Activated CD8-positive, alpha-beta T cell treated with anti-CD3 and anti-CD28 coated beads for 36 hours (primary cell): ENCODE measurements around the gene TOM1L2. TPM values are rescaled to one million over a fixed set of nuclear protein-coding genes. Genes with fewer than 3 reads are reported as not detected.
A peak's percentile ranks its signal among the peaks of the same experiment; 100 is the strongest.

Experiments used
- ATAC-seq: fragments of 200-7000 bp; cut with Tn5 transposase; one replicate; pipeline ENCODE4 v1.10.0; 2021; ENCODE audit warnings: mild to moderate bottlenecking, moderate library complexity
- CTCF ChIA-PET: fragments of 350-600 bp; sonication (Branson Sonifier 250); formaldehyde crosslinking; loops from one replicate; lab custom pipeline; 2021; ENCODE audit warnings: antibody characterized with exemption; lab: Charles Lee
- POLR2A ChIA-PET: fragments of 350-600 bp; sonication (Branson Sonifier 250); formaldehyde crosslinking; loops from one replicate; lab custom pipeline; 2021; ENCODE audit warnings: antibody characterized with exemption; lab: Charles Lee
- DNase-seq: peaks from one replicate; pipeline ENCODE4 v3.0.0-alpha.2; 2020
- H3K27ac Mint-ChIP-seq: one replicate; pipeline ENCODE4 v1.8.0; 2021; ENCODE audit warnings: mild to moderate bottlenecking, mixed read lengths
- H3K27me3 Mint-ChIP-seq: one replicate; pipeline ENCODE4 v1.8.0; 2021; ENCODE audit warnings: mixed read lengths
- H3K36me3 Mint-ChIP-seq: one replicate; pipeline ENCODE4 v1.8.0; 2021; ENCODE audit warnings: low read depth, mixed read lengths
- H3K4me1 Mint-ChIP-seq: one replicate; pipeline ENCODE4 v1.8.0; 2021; ENCODE audit warnings: low read depth, mixed read lengths
- H3K4me3 Mint-ChIP-seq: one replicate; pipeline ENCODE4 v1.8.0; 2021; ENCODE audit warnings: mild to moderate bottlenecking, moderate library complexity, mixed read lengths
- H3K9me3 Mint-ChIP-seq: one replicate; pipeline ENCODE4 v1.8.0; 2021; ENCODE audit warnings: mixed read lengths
- CTCF ChIP-seq: fragments of 200-600 bp; IDR thresholded peaks from one replicate; pipeline ENCODE4 v1.8.0; 2022; ENCODE audit warnings: antibody characterized with exemption, mild to moderate bottlenecking
- intact Hi-C: fragments of 100-400 bp; cut with micrococcal nuclease; formaldehyde crosslinking; loops from one replicate; pipeline ENCODE4 v1.10.0; 2022
- total RNA-seq, 2 experiments: library from RNA; stranded (reverse); gene quantifications; one replicate each; pipeline ENCODE4 v1.2.3, GENCODE V29; 2021

TOM1L2 gene
- total RNA-seq = 10 to 100 TPM; 10.3 to 10.8 TPM

- peak; percentile 100 for DNase-seq
- ATAC-seq = peak; percentile 95
Measured at GRCh38 chr17:17972126-17972951, at the start of gene TOM1L2, which contains the start of gene DRC3. TSS of gene TOM1L2 (minus strand) at chr17:17972400. CDS start at chr17:17972313, 87 bp downstream. TSS of gene DRC3 (plus strand) at chr17:17972862. CDS start at chr17:17977599, 4,737 bp downstream.

GRCh38 chr17:18021372-18021771 is 49.2 kb upstream of the TOM1L2 start:
- ChIA-PET POLR2A (no interaction called here), CTCF (interaction anchor here (6.6 kb wide), 1 partner anchor 13 kb away, joined by 47 read pairs; no protein-coding TSS in a partner anchor)
- Mint-ChIP-seq H3K4me3 (no peak overlapping the region), H3K27me3 (no peaks in the 10 kb centered on the region), H3K9me3 (no peaks in the 10 kb centered on the region), H3K27ac (no peak overlapping the region), H3K36me3 (peaks cover 7% of the 10 kb centered on the region), H3K4me1 (peaks cover 12% of the 10 kb centered on the region)
- TF ChIP-seq CTCF = no peak
- no peak for DNase-seq
- intact Hi-C loops = no loop called here
- ATAC-seq = no peak

More at GRCh38 chr17:17972126-17972951, at the start of gene TOM1L2, which contains the start of gene DRC3:
- TF ChIP-seq CTCF = no peak
- ChIA-PET CTCF (interaction anchor here (0.7 to 1.6 kb wide), 6 partner anchors 13 to 117 kb away, joined by 3 to 6 read pairs (median 4); no protein-coding TSS in a partner anchor), POLR2A (interaction anchor here (1.1 to 6.8 kb wide), 3 partner anchors 14 to 66 kb away, joined by 3 to 35 read pairs (median 4); no protein-coding TSS in a partner anchor)
- Mint-ChIP-seq H3K36me3 (no peaks in the 10 kb centered on the region), H3K4me3 (peak within 1 kb of the TSS; percentile 92), H3K27ac (peak within 1 kb of the TSS; percentile 89), H3K9me3 (no peaks in the 10 kb centered on the region), H3K4me1 (peaks cover 29% of the 10 kb centered on the region), H3K27me3 (no peaks in the 10 kb centered on the region)
- intact Hi-C loops = no loop called here

DNA sequence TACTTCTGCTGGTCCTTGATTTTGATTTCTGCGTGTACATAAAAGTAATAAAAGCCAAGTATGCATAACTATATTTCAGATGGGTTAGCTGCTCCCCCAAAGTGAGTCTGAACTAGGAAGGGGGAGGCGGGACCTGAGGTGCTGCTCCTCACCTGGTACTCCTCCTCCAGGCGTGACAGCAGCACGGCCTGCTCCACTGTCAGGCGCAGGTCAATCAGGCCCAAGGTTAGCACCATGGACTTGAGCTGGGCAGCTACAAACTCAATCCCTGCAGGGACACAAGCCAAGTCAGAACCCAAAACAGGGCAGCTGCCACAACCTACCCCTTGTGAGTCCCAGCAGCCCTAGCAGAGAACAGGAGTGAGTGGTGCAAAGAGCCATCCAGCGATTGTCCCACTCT is 48.8 kb upstream of the TOM1L2 start:
- no peak for DNase-seq
- Mint-ChIP-seq H3K4me3 (no peak overlapping the region), H3K27ac (no peak overlapping the region), H3K4me1 (peaks cover 8% of the 10 kb centered on the region), H3K27me3 (no peaks in the 10 kb centered on the region), H3K9me3 (no peaks in the 10 kb centered on the region), H3K36me3 (peaks cover 5% of the 10 kb centered on the region)
- ATAC-seq = no peak
- CTCF ChIA-PET = interaction anchor here (6.6 kb wide), 1 partner anchor 13 kb away, joined by 47 read pairs; no protein-coding TSS in a partner anchor
- no peak for TF ChIP-seq CTCF
- POLR2A ChIA-PET = no interaction called here
- intact Hi-C loops = no loop called here

DNA sequence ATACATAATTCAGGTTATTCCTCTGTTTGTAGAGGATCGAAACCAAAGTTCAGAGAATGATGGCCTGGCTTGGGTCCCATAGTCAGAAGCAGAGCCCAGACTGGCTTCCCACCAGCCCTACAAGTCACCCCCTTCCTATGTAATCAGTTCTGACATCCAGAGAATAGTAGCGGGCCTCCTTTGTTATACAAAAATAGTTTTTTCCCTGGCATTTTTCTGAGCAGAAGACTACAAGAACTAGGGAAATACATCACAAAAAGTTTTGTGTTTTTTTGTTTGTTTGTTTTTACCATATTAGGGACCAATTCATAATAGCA is 47.6 kb upstream of the TOM1L2 start:
- Mint-ChIP-seq H3K27me3 (no peaks in the 10 kb centered on the region), H3K4me3 (no peak overlapping the region), H3K36me3 (peaks cover 7% of the 10 kb centered on the region), H3K4me1 (peaks cover under 1% of the 10 kb centered on the region), H3K27ac (no peak overlapping the region), H3K9me3 (no peaks in the 10 kb centered on the region)
- ChIA-PET POLR2A (no interaction called here), CTCF (no interaction called here)
- ATAC-seq (no peak), DNase-seq (no peak)
- intact Hi-C loops = no loop called here
- TF ChIP-seq CTCF = no peak

DNA sequence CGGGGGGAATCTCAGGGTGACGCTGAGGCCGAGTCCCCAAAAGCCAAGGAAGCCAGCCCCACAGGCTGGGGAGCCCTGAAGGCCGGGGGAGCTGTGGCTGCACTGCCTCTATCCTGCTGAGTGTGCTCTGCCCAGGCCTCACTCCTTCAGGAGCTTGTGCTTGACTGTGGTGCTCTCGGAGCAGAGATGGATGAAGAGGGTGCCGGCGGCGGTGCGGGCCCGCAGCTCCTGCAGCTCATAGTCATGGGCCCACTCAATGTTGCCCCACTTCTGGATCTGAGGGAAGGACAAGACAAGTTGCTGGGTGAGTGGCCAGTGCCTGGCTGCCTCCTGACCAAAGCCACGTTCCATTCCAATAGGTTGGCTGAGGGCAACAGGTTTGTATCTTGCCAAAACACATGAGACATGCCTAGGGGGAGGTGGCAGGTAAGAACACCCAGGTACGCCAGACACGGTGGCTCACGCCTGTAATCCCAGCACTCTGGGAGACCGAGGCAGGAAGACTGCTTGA is 46.3 kb upstream of the TOM1L2 start:
- no peak for TF ChIP-seq CTCF
- H3K36me3 Mint-ChIP-seq = peaks cover 6% of the 10 kb centered on the region
- DNase-seq = no peak
- intact Hi-C loops = no loop called here
- H3K27me3 Mint-ChIP-seq = no peaks in the 10 kb centered on the region
- ChIA-PET POLR2A (no interaction called here), CTCF (no interaction called here)
- no peak overlapping the region for H3K27ac Mint-ChIP-seq
- no peak for ATAC-seq
- peaks cover 6% of the 10 kb centered on the region for H3K4me1 Mint-ChIP-seq
- H3K9me3 Mint-ChIP-seq = no peaks in the 10 kb centered on the region
- no peak overlapping the region for H3K4me3 Mint-ChIP-seq
